Neutrophil (primary cell): ENCODE data around the gene MAST3.
"Not testable (repeated sequence)": the region's sequence is repeated elsewhere in the genome, so short reads cannot be mapped to it uniquely, and the experiment has no call there.

Experiments used
- H3K27ac ChIP-seq: fragments of 200-600 bp; sonication (generic); 2 replicates; pipeline ENCODE4 v1.5.1; 2016; ENCODE audit warnings: mild to moderate bottlenecking, moderate library complexity
- H3K27me3 ChIP-seq: fragments of 200-600 bp; sonication (generic); 2 replicates; pipeline ENCODE4 v1.6.0; 2016; ENCODE audit warnings: mild to moderate bottlenecking
- H3K36me3 ChIP-seq: fragments of 200-600 bp; sonication (generic); 2 replicates; pipeline ENCODE4 v1.5.1; 2017
- H3K4me1 ChIP-seq, 2 experiments: fragments of 200-600 bp in 1 of 2; sonication (generic) in 1 of 2; 1 replicate in 1 of 2; 2 replicates in 1 of 2; pipeline versions ENCODE4 v1.5.1 to v1.6.1; 2013 to 2016; ENCODE audit warnings: low read depth in 1 of 2, low read length in 1 of 2, mild to moderate bottlenecking in 1 of 2, moderate library complexity in 1 of 2; ENCODE audit not compliant: control insufficient read depth in 1 of 2, insufficient read depth in 1 of 2
- H3K4me3 ChIP-seq, 2 experiments: fragments of 200-600 bp in 1 of 2; sonication (generic) in 1 of 2; 1 replicate in 1 of 2; 2 replicates in 1 of 2; pipeline ENCODE4 v1.5.1; 2013 to 2016; ENCODE audit warnings: low read depth in 1 of 2, low read length in 1 of 2, mild to moderate bottlenecking in 1 of 2, moderate library complexity in 1 of 2
- H3K9me3 ChIP-seq: fragments of 200-600 bp; sonication (generic); 2 replicates; pipeline ENCODE4 v1.5.1; 2016
- TF ChIP-seq, protein P1 (sequence below): fragments of 200-600 bp; sonication (generic); IDR thresholded peaks from 2 replicates; pipeline ENCODE4 v1.5.1; 2016; ENCODE audit warnings: antibody characterized with exemption

The MAST3 gene

GRCh38 chr19:18100710-18101109, 3.1 kb downstream of the MAST3 start:
- H3K27ac ChIP-seq = no peak overlapping the region
- H3K9me3 ChIP-seq = no peaks in the 10 kb centered on the region
- H3K4me1 ChIP-seq = peaks cover 37 to 42% of the 10 kb centered on the region in 2 experiments
- TF ChIP-seq, protein P1, sequence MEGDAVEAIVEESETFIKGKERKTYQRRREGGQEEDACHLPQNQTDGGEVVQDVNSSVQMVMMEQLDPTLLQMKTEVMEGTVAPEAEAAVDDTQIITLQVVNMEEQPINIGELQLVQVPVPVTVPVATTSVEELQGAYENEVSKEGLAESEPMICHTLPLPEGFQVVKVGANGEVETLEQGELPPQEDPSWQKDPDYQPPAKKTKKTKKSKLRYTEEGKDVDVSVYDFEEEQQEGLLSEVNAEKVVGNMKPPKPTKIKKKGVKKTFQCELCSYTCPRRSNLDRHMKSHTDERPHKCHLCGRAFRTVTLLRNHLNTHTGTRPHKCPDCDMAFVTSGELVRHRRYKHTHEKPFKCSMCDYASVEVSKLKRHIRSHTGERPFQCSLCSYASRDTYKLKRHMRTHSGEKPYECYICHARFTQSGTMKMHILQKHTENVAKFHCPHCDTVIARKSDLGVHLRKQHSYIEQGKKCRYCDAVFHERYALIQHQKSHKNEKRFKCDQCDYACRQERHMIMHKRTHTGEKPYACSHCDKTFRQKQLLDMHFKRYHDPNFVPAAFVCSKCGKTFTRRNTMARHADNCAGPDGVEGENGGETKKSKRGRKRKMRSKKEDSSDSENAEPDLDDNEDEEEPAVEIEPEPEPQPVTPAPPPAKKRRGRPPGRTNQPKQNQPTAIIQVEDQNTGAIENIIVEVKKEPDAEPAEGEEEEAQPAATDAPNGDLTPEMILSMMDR = no peak
- peaks cover 38% of the 10 kb centered on the region for H3K27me3 ChIP-seq
- no peak overlapping the region for H3K4me3 ChIP-seq
- H3K36me3 ChIP-seq = no peaks in the 10 kb centered on the region

DNA sequence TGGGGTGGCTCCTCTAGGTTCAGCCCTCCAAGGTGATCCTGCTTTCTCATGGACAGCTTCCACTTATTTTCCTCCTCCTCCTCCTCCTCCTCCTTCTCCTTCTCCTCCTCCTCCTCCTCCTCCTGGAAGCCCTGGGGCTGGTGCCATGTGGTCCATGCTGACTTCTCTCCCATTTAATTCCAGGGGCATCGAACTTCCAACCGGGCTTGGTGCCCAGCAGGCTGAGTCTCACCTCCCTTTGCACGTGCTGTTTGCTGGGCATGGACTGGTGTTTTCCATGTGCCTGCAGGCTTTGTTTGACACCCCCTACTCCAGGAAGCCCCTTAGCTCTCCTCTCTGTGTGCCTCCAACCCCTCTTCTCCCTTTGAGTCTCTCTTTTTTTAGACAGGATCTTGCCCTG, 3.7 kb downstream of the MAST3 start:
- no peaks in the 10 kb centered on the region for H3K36me3 ChIP-seq
- H3K27me3 ChIP-seq = peaks cover 38% of the 10 kb centered on the region
- H3K9me3 ChIP-seq = no peaks in the 10 kb centered on the region
- H3K4me1 ChIP-seq = peaks cover 37 to 42% of the 10 kb centered on the region in 2 experiments
- TF ChIP-seq, protein P1 = no peak
- H3K4me3 ChIP-seq = no peak overlapping the region
- H3K27ac ChIP-seq = no peak overlapping the region

DNA sequence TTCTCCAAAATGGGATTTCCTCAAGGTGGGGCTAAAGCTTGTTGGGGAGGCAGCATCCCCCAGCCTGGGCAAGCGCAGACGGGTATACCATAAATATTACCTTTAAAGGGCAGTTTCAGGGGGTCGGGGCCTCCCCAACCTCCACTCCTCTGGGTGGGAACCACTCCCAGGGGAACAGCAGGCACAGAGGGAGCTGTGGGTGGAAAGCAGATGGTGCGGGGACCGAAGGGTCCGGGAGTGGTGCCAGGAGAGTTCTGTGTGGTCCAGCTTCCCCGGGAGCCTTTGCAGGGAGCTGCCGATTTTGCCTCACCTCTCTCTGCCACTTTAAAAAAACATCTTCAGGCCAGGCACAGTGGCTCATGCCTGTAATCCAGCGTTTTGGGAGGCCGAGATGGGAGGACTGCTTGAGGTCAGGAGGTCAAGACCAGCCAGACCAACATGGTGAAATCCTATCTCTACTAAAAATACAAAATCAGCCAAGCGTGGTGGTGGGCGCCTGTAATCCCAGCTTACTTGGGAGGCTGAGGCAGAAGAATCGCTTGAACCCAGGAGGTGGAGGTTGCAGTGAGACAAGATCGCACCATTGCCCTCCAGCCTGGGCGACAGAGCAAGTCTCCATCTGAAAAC, 5.5 kb downstream of the MAST3 start:
- Histone ChIP-seq H3K27me3 (peaks cover 35% of the 10 kb centered on the region), H3K9me3 (no peaks in the 10 kb centered on the region), H3K4me1 (peaks cover 41 to 42% of the 10 kb centered on the region in 2 experiments), H3K4me3 (no peak overlapping the region), H3K27ac (no peak overlapping the region), H3K36me3 (no peaks in the 10 kb centered on the region)
- TF ChIP-seq, protein P1 = no peak

GRCh38 chr19:18104793-18105131, 7.2 kb downstream of the MAST3 start:
- Histone ChIP-seq H3K4me1 (peaks cover 41 to 43% of the 10 kb centered on the region in 2 experiments), H3K4me3 (peak overlapping the region; percentile 56 to 59), H3K9me3 (no peaks in the 10 kb centered on the region), H3K36me3 (no peaks in the 10 kb centered on the region), H3K27ac (peak overlapping the region; percentile 58), H3K27me3 (peaks cover 18% of the 10 kb centered on the region)
- TF ChIP-seq, protein P1 = no peak

DNA sequence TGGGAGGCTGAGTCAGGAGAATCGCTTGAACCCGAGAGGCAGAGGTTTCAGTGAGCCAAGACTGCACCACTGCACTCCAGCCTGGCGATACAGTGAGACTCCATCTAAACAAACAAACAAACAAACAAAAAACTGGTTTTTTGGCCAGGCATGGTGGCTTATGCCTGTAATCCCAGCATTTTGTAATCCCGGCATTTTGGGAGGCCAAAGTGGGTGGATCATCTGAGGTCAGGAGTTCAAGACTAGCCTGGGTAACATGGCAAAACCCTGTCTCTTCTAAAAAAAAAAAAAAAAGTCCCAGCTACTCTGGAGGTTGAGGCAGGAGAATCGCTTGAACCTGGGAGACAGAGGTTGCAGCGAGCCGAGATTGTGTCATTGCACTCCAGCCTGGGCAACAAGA, 7.7 kb downstream of the MAST3 start:
- H3K9me3 ChIP-seq, H3K4me3 ChIP-seq, H3K36me3 ChIP-seq, H3K27ac ChIP-seq: not testable (repeated sequence)
- Histone ChIP-seq H3K27me3 (peaks cover 13% of the 10 kb centered on the region), H3K4me1 (peaks cover 40 to 43% of the 10 kb centered on the region in 2 experiments)

DNA sequence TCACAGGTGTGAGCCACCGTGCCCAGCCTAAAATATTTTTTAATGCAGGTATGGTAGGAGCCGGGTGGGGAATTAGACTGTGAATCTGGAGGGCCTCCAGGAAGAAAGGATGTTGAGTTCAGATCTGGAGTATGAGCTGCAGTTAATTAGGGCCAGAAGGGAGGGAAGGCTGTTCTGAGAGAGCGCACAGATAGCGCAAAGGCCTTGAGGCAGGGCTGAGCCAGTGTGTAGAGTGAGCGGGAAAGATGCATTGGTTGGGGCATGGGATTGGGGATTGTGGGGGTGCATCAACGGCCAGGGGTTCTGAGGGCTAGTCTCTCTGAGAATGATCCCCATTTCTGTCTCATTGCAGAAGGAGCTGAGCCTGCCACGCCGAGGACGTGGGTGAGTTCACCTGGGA, 9.7 kb downstream of the MAST3 start:
- H3K9me3 ChIP-seq = no peaks in the 10 kb centered on the region
- no peaks in the 10 kb centered on the region for H3K27me3 ChIP-seq
- H3K27ac ChIP-seq = peak overlapping the region; percentile 98
- H3K4me3 ChIP-seq = peak overlapping the region; percentile 20 to 43
- TF ChIP-seq, protein P1 = no peak
- H3K36me3 ChIP-seq = peaks cover 16% of the 10 kb centered on the region
- H3K4me1 ChIP-seq = peaks cover 58 to 61% of the 10 kb centered on the region in 2 experiments
